ENCODE data around the gene PODN.

- TF ChIP-seq POLR2AphosphoS5 (IDR thresholded peaks at IDR 0.05) (no peak), CTCF (IDR thresholded peaks at IDR 0.05) (no peak), POLR2A (IDR thresholded peaks at IDR 0.05) (no peak)
Observed at GRCh38 chr1:53050310-53050709, 11.7 kb upstream of the PODN start.
